ENCODE results near the gene NSD2. TPM values are rescaled to one million over a fixed set of nuclear protein-coding genes. Genes with fewer than 3 reads are reported as not detected.

Gene NSD2
- total and polyA plus RNA-seq, 3 donors from 2014 or later, result 108 to 144 (median 124) TPM

GRCh38 chr4:1974840-1975239, 103.6 kb downstream of the NSD2 start:
- Histone ChIP-seq H3K27ac (no peak overlapping the region), H3K4me3 (no peak overlapping the region), H3K9me3 (no peaks in the 10 kb centered on the region), H3K27me3 (no peaks in the 10 kb centered on the region), H3K36me3 (ENCODE audit: low read depth, missing control alignments) (no peaks in the 10 kb centered on the region), H3K4me1 (no peaks in the 10 kb centered on the region)
- no peak for TF ChIP-seq CTCF (IDR thresholded peaks at IDR 0.05)
- TF ChIP-seq POLR2A (IDR thresholded peaks at IDR 0.05), result no peak
- intact Hi-C loops (cut with DNase I; ENCODE audit: low total_unique reads), result no loop called here
- WGBS, 2 donors, result 93% methylated on average over 7 to 8 of the region's 8 CpGs
- DNase-seq, result no peak

- TF ChIP-seq POLR2A (IDR thresholded peaks at IDR 0.05) (no peak), CTCF (IDR thresholded peaks at IDR 0.05) (no peak)
- DNase-seq, result peak; percentile 10
- intact Hi-C loops (cut with DNase I; ENCODE audit: low total_unique reads), result no loop called here
- Histone ChIP-seq H3K4me3 (no peak overlapping the region), H3K36me3 (ENCODE audit: low read depth, missing control alignments) (no peaks in the 10 kb centered on the region), H3K27ac (no peak overlapping the region), H3K27me3 (no peaks in the 10 kb centered on the region), H3K9me3 (no peaks in the 10 kb centered on the region), H3K4me1 (no peaks in the 10 kb centered on the region)
- WGBS, 2 donors, result 93 to 97% methylated on average over 11 to 14 of the region's 14 CpGs
Measured at GRCh38 chr4:1975391-1975801, 104.2 kb downstream of the NSD2 start.

- H3K4me1 ChIP-seq, result no peaks in the 10 kb centered on the region
- no peaks in the 10 kb centered on the region for H3K9me3 ChIP-seq
- H3K27me3 ChIP-seq, result no peaks in the 10 kb centered on the region
- 92 to 95% methylated on average over 10 to 11 of the region's 11 CpGs for WGBS, 2 donors
- DNase-seq, result peak; percentile 3
- no peak overlapping the region for H3K4me3 ChIP-seq
- TF ChIP-seq CTCF (IDR thresholded peaks at IDR 0.05), result no peak
- no peak for TF ChIP-seq POLR2A (IDR thresholded peaks at IDR 0.05)
- H3K27ac ChIP-seq, result no peak overlapping the region
- H3K36me3 ChIP-seq (ENCODE audit: low read depth, missing control alignments), result no peaks in the 10 kb centered on the region
- intact Hi-C loops (cut with DNase I; ENCODE audit: low total_unique reads), result no loop called here
Measured at GRCh38 chr4:1975880-1976279, 104.7 kb downstream of the NSD2 start.

DNA sequence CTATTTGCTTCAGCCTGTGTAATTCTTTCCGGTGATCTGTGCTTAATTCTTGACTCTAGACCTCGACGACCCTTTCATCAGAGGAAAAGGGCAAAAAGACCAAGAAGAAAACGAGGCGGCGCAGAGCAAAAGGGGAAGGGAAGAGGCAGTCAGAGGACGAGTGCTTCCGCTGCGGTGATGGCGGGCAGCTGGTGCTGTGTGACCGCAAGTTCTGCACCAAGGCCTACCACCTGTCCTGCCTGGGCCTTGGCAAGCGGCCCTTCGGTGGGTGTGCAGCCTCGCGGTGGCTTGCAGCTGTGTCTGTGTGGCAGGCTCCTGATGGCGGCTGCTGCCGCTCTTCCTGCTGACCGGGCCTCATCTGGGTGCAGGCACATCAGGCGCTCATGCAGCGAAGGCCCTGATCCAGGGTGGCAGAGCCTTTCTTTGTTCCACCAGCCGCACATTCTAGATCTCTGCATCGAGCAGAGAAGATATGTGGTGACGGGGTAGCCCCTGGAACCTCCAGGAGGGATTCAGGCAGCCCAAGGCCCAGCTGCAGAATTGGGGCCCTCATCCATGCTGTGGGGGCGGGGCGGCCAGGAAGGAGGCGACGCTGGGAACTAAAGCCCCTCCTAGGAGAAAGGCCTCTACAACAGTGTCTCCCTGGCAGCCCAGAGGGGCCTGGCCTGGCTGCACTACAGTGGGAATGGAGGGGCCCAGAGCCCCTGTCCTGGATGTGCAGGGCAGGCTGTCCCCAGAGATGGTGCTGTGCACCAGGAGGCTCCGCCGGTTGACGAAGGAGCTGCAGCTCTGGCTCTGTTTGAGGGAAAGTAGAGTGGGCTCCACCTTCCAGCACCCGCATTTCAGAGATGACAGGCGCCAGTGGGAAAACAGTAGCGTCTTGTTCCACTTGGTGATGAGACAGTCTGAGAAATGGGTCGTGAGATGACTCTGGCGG, 105.5 kb downstream of the NSD2 start:
- Histone ChIP-seq H3K9me3 (no peaks in the 10 kb centered on the region), H3K27ac (no peak overlapping the region), H3K4me1 (no peaks in the 10 kb centered on the region), H3K36me3 (ENCODE audit: low read depth, missing control alignments) (no peaks in the 10 kb centered on the region), H3K4me3 (no peak overlapping the region), H3K27me3 (no peaks in the 10 kb centered on the region)
- WGBS, 2 donors, result 93 to 97% methylated on average over 33 to 35 of the region's 35 CpGs
- TF ChIP-seq CTCF (IDR thresholded peaks at IDR 0.05) (no peak), POLR2A (IDR thresholded peaks at IDR 0.05) (no peak)
- peak; percentile 10 for DNase-seq
- intact Hi-C loops (cut with DNase I; ENCODE audit: low total_unique reads), result no loop called here

Measured in testis (tissue), 3 donors.